Mammary epithelial cell (primary cell): ENCODE results near the gene ICAM2.

Experiments used
- CTCF ChIP-seq, 2 donors: IDR thresholded peaks in 1 of 2; conservative IDR thresholded peaks in 1 of 2; 2 replicates each; pipeline ENCODE4 v1.5.1; 2011 to 2012; ENCODE audit warnings: inconsistent platforms in 2 of 2, low read length in 2 of 2, mild to moderate bottlenecking in 2 of 2, control low read depth in 1 of 2, low read depth in 1 of 2; ENCODE audit not compliant: insufficient read depth in 1 of 2; ENCODE audit errors: extremely low read depth in 1 of 2
- EZH2 ChIP-seq: IDR thresholded peaks from 2 replicates; pipeline ENCODE4 v1.6.1; 2012; ENCODE audit warnings: low read length, inconsistent platforms, borderline replicate concordance

GRCh38 chr17:64020056-64020766 lies at the start of gene ICAM2:
- TF ChIP-seq CTCF (conservative IDR thresholded peaks at IDR 0.05 in 1 of 2, IDR thresholded peaks at IDR 0.05 in 1 of 2; ENCODE audit: extremely low read depth in 1 of 2, insufficient read depth in 1 of 2, low read depth in 1 of 2, low read length in 2 of 2) (no peak), EZH2 (no peak)
